Liver (tissue), 9 donors: Measurements from ENCODE around the gene AADACL4. TPM values are rescaled to one million over a fixed set of nuclear protein-coding genes. Genes with fewer than 3 reads are reported as not detected.

Experiments
- DNase-seq: peaks from one replicate; pipeline ENCODE4 v3.0.0-alpha.2; 2017; ENCODE audit warnings: low spot score
- H3K27ac ChIP-seq, 2 donors: one replicate each; pipeline ENCODE4 v1.7.0; 2013; ENCODE audit warnings: inconsistent platforms in 2 of 2, low read length in 2 of 2, control low read depth in 1 of 2, low read depth in 1 of 2, mild to moderate bottlenecking in 1 of 2
- H3K27me3 ChIP-seq, 4 donors: one replicate each; pipeline versions ENCODE4 v1.6.1 to v1.7.0; 2013; ENCODE audit warnings: low read length in 3 of 4, inconsistent platforms in 1 of 4, mild to moderate bottlenecking in 1 of 4, moderate library complexity in 1 of 4; ENCODE audit not compliant: control insufficient read depth in 4 of 4, insufficient read depth in 4 of 4
- H3K36me3 ChIP-seq, 4 donors: one replicate each; pipeline versions ENCODE4 v1.6.1 to v1.7.0; 2013; ENCODE audit warnings: low read length in 3 of 4, mild to moderate bottlenecking in 3 of 4, low read depth in 1 of 4, moderate library complexity in 1 of 4; ENCODE audit not compliant: control insufficient read depth in 4 of 4, insufficient read depth in 3 of 4
- H3K4me1 ChIP-seq, 4 donors: one replicate each; pipeline versions ENCODE4 v1.6.1 to v1.7.0; 2013; ENCODE audit warnings: low read length in 3 of 4, mild to moderate bottlenecking in 3 of 4, moderate library complexity in 1 of 4; ENCODE audit not compliant: control insufficient read depth in 4 of 4, insufficient read depth in 4 of 4
- H3K4me3 ChIP-seq, 3 donors: one replicate each; pipeline versions ENCODE4 v1.6.1 to v1.7.0; 2013; ENCODE audit warnings: low read length in 3 of 3, control low read depth in 1 of 3, low read depth in 1 of 3, mild to moderate bottlenecking in 1 of 3
- H3K9ac ChIP-seq, 2 donors: one replicate each; pipeline ENCODE4 v1.7.0; 2013; ENCODE audit warnings: low read length in 2 of 2, mild to moderate bottlenecking in 2 of 2, moderate library complexity in 2 of 2, control low read depth in 1 of 2, low read depth in 1 of 2
- H3K9me3 ChIP-seq, 4 donors: one replicate each; pipeline versions ENCODE4 v1.6.1 to v1.7.0; 2013; ENCODE audit warnings: low read length in 3 of 4; ENCODE audit not compliant: control insufficient read depth in 4 of 4
- ATF3 ChIP-seq: IDR thresholded peaks from 2 replicates; pipeline ENCODE4 v1.6.1; 2016; ENCODE audit warnings: antibody characterized with exemption
- EGR1 ChIP-seq, 2 donors: IDR thresholded peaks; 2 replicates each; pipeline ENCODE4 v1.6.1; 2016 to 2018; ENCODE audit warnings: antibody characterized with exemption in 2 of 2, low read depth in 2 of 2
- FOXA1 ChIP-seq: IDR thresholded peaks from 2 replicates; pipeline ENCODE4 v1.6.1; 2016; ENCODE audit warnings: antibody characterized with exemption
- FOXA2 ChIP-seq: IDR thresholded peaks from 2 replicates; pipeline ENCODE4 v1.6.1; 2016; ENCODE audit warnings: antibody characterized with exemption
- GABPA ChIP-seq, 2 donors: IDR thresholded peaks in 1 of 2; conservative IDR thresholded peaks in 1 of 2; 2 replicates each; pipeline ENCODE4 v1.6.1; 2016; ENCODE audit warnings: antibody characterized with exemption in 2 of 2, mild to moderate bottlenecking in 1 of 2, moderate library complexity in 1 of 2
- HNF4A ChIP-seq, 2 donors: conservative IDR thresholded peaks; 2 replicates each; pipeline ENCODE4 v1.6.1; 2016; ENCODE audit warnings: antibody characterized with exemption in 2 of 2, mild to moderate bottlenecking in 2 of 2
- HNF4G ChIP-seq: IDR thresholded peaks from 2 replicates; pipeline ENCODE4 v1.6.1; 2016; ENCODE audit warnings: antibody characterized with exemption
- JUND ChIP-seq, 2 donors: IDR thresholded peaks; 2 replicates each; pipeline ENCODE4 v1.6.1; 2016; ENCODE audit warnings: antibody characterized with exemption in 2 of 2
- MAX ChIP-seq: IDR thresholded peaks from 2 replicates; pipeline ENCODE4 v1.6.1; 2016; ENCODE audit warnings: antibody characterized with exemption
- NR2F2 ChIP-seq: IDR thresholded peaks from 2 replicates; pipeline ENCODE4 v1.6.1; 2016; ENCODE audit warnings: antibody characterized with exemption
- RAD21 ChIP-seq, 2 donors: IDR thresholded peaks; 2 replicates each; pipeline ENCODE4 v1.6.1; 2016; ENCODE audit warnings: antibody characterized with exemption in 2 of 2, mild to moderate bottlenecking in 2 of 2
- REST ChIP-seq: IDR thresholded peaks from 2 replicates; pipeline ENCODE4 v1.6.1; 2016; ENCODE audit warnings: antibody characterized with exemption, mild to moderate bottlenecking
- RXRA ChIP-seq, 2 donors: IDR thresholded peaks; 2 replicates each; pipeline ENCODE4 v1.6.1; 2017 to 2018; ENCODE audit warnings: antibody characterized with exemption in 2 of 2, mild to moderate bottlenecking in 1 of 2
- SP1 ChIP-seq: IDR thresholded peaks from 2 replicates; pipeline ENCODE4 v1.6.1; 2018; ENCODE audit warnings: antibody characterized with exemption, mild to moderate bottlenecking
- TAF1 ChIP-seq: conservative IDR thresholded peaks from 2 replicates; pipeline ENCODE4 v1.6.1; 2016; ENCODE audit warnings: antibody characterized with exemption, mild to moderate bottlenecking
- YY1 ChIP-seq: IDR thresholded peaks from 2 replicates; pipeline ENCODE4 v1.6.1; 2016; ENCODE audit warnings: antibody characterized with exemption, mild to moderate bottlenecking
- ZBTB33 ChIP-seq: IDR thresholded peaks from 2 replicates; pipeline ENCODE4 v1.6.1; 2016; ENCODE audit warnings: antibody characterized with exemption
- WGBS: extraction: QIAGEN DNeasy Blood & Tissue Kit; methylation state at CpG from one replicate; pipeline ENCODE4 v1.1.7; 2013; 5-methylcytosine and 5-hydroxymethylcytosine counted together
- polyA plus RNA-seq, 2 donors: library from polyadenylated mRNA; stranded (reverse) in 1 of 2; unstranded in 1 of 2; fragments of 200-250 nt in 1 of 2; fragments of >200 nt in 1 of 2; fragmentation: Nextera tagmentation in 1 of 2; extraction: Ambion mirVana in 1 of 2; gene quantifications; one replicate each; pipeline versions ENCODE4 v1.2.1 to v1.2.3, GENCODE V29; 2013 to 2015
- total RNA-seq, 2 donors: library from RNA; depleted of rRNA; stranded (reverse); fragments of >200 nt; gene quantifications; one replicate each; pipeline ENCODE4 v1.2.3, GENCODE V29; 2014
- TF ChIP-seq, protein P1 (sequence below): fragments of 150-350 bp; IDR thresholded peaks from 2 replicates; pipeline ENCODE4 v1.5.1; 2017; ENCODE audit warnings: improper control_type of control experiment, low read depth, low read length; ENCODE audit not compliant: missing input control
- donor health status: healthy.
- donor health status: healthy.
- donor health status: healthy.
- donor health status: healthy.
- donor health status: healthy.

Gene AADACL4
- total and polyA plus RNA-seq, 4 donors: not detected

GRCh38 chr1:12602659-12603024 is 41.2 kb upstream of the AADACL4 start:
- TF ChIP-seq RXRA (IDR thresholded peaks at IDR 0.05) (no peak), JUND (IDR thresholded peaks at IDR 0.05) (no peak), FOXA1 (no peak), MAX (no peak), HNF4G (no peak), RAD21 (IDR thresholded peaks at IDR 0.05) (no peak), SP1 (no peak), FOXA2 (no peak), GABPA (IDR thresholded peaks at IDR 0.05 in 1 of 2, conservative IDR thresholded peaks at IDR 0.05 in 1 of 2) (no peak), EGR1 (IDR thresholded peaks at IDR 0.05; ENCODE audit: low read depth in 2 of 2) (no peak), YY1 (no peak), TAF1 (no peak), NR2F2 (no peak), REST (no peak), ZBTB33 (no peak)
- TF ChIP-seq, protein P1, sequence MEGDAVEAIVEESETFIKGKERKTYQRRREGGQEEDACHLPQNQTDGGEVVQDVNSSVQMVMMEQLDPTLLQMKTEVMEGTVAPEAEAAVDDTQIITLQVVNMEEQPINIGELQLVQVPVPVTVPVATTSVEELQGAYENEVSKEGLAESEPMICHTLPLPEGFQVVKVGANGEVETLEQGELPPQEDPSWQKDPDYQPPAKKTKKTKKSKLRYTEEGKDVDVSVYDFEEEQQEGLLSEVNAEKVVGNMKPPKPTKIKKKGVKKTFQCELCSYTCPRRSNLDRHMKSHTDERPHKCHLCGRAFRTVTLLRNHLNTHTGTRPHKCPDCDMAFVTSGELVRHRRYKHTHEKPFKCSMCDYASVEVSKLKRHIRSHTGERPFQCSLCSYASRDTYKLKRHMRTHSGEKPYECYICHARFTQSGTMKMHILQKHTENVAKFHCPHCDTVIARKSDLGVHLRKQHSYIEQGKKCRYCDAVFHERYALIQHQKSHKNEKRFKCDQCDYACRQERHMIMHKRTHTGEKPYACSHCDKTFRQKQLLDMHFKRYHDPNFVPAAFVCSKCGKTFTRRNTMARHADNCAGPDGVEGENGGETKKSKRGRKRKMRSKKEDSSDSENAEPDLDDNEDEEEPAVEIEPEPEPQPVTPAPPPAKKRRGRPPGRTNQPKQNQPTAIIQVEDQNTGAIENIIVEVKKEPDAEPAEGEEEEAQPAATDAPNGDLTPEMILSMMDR: no peak
- H3K4me1 ChIP-seq: peaks cover 36 to 81% (median 77%) of the 10 kb centered on the region in 4 donors
- no peak overlapping the region for H3K4me3 ChIP-seq
- no peak for DNase-seq
- H3K9me3 ChIP-seq: no peaks in the 10 kb centered on the region
- peak overlapping the region in 1 of 2 donors; percentile 42 for H3K9ac ChIP-seq
- H3K27me3 ChIP-seq: no peaks in the 10 kb centered on the region
- WGBS: 65% methylated on average over 6 of the region's 6 CpGs
- H3K36me3 ChIP-seq: peaks cover 0 to 4% (median 1%) of the 10 kb centered on the region in 4 donors
- H3K27ac ChIP-seq: peak overlapping the region; percentile 94 to 96

DNA sequence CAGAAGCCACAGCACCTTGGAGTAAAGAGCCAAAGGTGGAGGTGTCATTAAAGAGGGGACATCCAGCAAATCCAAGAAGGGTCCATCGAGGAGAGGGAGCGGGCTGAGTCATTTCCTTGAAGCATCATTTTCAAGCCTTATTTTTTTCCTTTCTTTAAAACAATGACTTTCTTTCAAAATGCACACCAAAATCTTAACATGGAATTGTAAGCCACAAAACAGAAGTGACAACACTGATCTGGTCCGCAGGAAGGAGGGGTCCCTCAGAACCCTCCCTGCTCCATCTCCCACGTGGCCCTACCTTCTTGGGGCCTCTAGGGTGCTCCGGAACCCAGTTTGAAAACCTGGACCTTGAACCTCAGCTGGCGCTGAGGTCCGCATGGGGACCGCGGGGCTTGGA is 40.7 kb upstream of the AADACL4 start:
- H3K27ac ChIP-seq: peak overlapping the region; percentile 94 to 96
- WGBS: 60% methylated on average over 9 of the region's 9 CpGs
- no peak for DNase-seq
- peak overlapping the region in 1 of 2 donors; percentile 78 for H3K9ac ChIP-seq
- no peaks in the 10 kb centered on the region for H3K9me3 ChIP-seq
- peaks cover 38 to 80% (median 75%) of the 10 kb centered on the region in 4 donors for H3K4me1 ChIP-seq
- H3K27me3 ChIP-seq: no peaks in the 10 kb centered on the region
- H3K36me3 ChIP-seq: peaks cover 0 to 4% (median 1%) of the 10 kb centered on the region in 4 donors
- H3K4me3 ChIP-seq: no peak overlapping the region
- TF ChIP-seq JUND (IDR thresholded peaks at IDR 0.05) (no peak), EGR1 (IDR thresholded peaks at IDR 0.05; ENCODE audit: low read depth in 2 of 2) (no peak), ZBTB33 (no peak), MAX (no peak), ATF3 (no peak), SP1 (no peak), HNF4A (conservative IDR thresholded peaks at IDR 0.05) (no peak), TAF1 (no peak), RAD21 (IDR thresholded peaks at IDR 0.05) (no peak), HNF4G (no peak), REST (no peak), FOXA2 (no peak)
